H9 (cell line): ENCODE measurements around the gene DUSP10. TPM values are rescaled to one million over a fixed set of nuclear protein-coding genes. Genes with fewer than 3 reads are reported as not detected.

Experiments
- DNase-seq: peaks from one replicate; pipeline ENCODE4 v3.0.0-alpha.2; 2017
- H2AFZ ChIP-seq: one replicate; pipeline ENCODE4 v1.6.1; 2013; ENCODE audit warnings: mild to moderate bottlenecking, low read length, control low read depth, moderate library complexity
- H2AK5ac ChIP-seq: 2 replicates; pipeline ENCODE4 v1.6.1; 2013; ENCODE audit warnings: low read length, control low read depth, mixed read lengths; ENCODE audit not compliant: insufficient read length
- H2BK120ac ChIP-seq: one replicate; pipeline ENCODE4 v1.6.1; 2013; ENCODE audit warnings: low read depth, mild to moderate bottlenecking, low read length, control low read depth, inconsistent platforms; ENCODE audit not compliant: poor library complexity, severe bottlenecking
- H2BK12ac ChIP-seq: 2 replicates; pipeline ENCODE4 v1.6.1; 2013; ENCODE audit warnings: low read length, control low read depth, mixed read lengths, low read depth; ENCODE audit not compliant: insufficient read length
- H2BK15ac ChIP-seq: 2 replicates; pipeline ENCODE4 v1.6.1; 2013; ENCODE audit warnings: low read depth, low read length, control low read depth
- H2BK20ac ChIP-seq: one replicate; pipeline ENCODE4 v1.6.1; 2013; ENCODE audit warnings: low read depth, mild to moderate bottlenecking, low read length, control low read depth, inconsistent platforms; ENCODE audit not compliant: poor library complexity, severe bottlenecking
- H2BK5ac ChIP-seq: 2 replicates; pipeline ENCODE4 v1.6.1; 2013; ENCODE audit warnings: low read length, control low read depth, mixed read lengths; ENCODE audit not compliant: insufficient read length
- H3K14ac ChIP-seq: 2 replicates; pipeline ENCODE4 v1.6.1; 2013; ENCODE audit warnings: low read length, control low read depth; ENCODE audit not compliant: insufficient read depth
- H3K18ac ChIP-seq: 2 replicates; pipeline ENCODE4 v1.6.1; 2013; ENCODE audit warnings: low read depth, mild to moderate bottlenecking, mixed read lengths, low read length, control low read depth; ENCODE audit not compliant: insufficient read length
- H3K23ac ChIP-seq: 2 replicates; pipeline ENCODE4 v1.6.1; 2013; ENCODE audit warnings: low read length, control low read depth, mixed read lengths, low read depth; ENCODE audit not compliant: insufficient read length
- H3K23me2 ChIP-seq: 2 replicates; pipeline ENCODE4 v1.6.1; 2013; ENCODE audit warnings: low read depth, mild to moderate bottlenecking, mixed read lengths, low read length, control low read depth; ENCODE audit not compliant: insufficient read length, poor library complexity, severe bottlenecking
- H3K27ac ChIP-seq: 2 replicates; pipeline ENCODE4 v1.5.1; 2013; ENCODE audit warnings: low read length, control low read depth, mixed read lengths, low read depth; ENCODE audit not compliant: insufficient read length
- H3K27me3 ChIP-seq: 2 replicates; pipeline ENCODE4 v1.6.1; 2013; ENCODE audit warnings: low read length, control low read depth, inconsistent platforms; ENCODE audit not compliant: insufficient read depth
- H3K4ac ChIP-seq: 2 replicates; pipeline ENCODE4 v1.6.1; 2013; ENCODE audit warnings: low read depth, mild to moderate bottlenecking, control low read depth, inconsistent platforms, low read length, moderate library complexity
- H3K4me1 ChIP-seq: 2 replicates; pipeline ENCODE4 v1.6.1; 2013; ENCODE audit warnings: low read length, control low read depth, inconsistent platforms; ENCODE audit not compliant: insufficient read depth
- H3K4me2 ChIP-seq: 2 replicates; pipeline ENCODE4 v1.6.1; 2013; ENCODE audit warnings: low read length, control low read depth, mixed read lengths; ENCODE audit not compliant: insufficient read length, insufficient read depth
- H3K56ac ChIP-seq: 2 replicates; pipeline ENCODE4 v1.6.1; 2013; ENCODE audit warnings: low read depth, mild to moderate bottlenecking, mixed read lengths, low read length, control low read depth; ENCODE audit not compliant: insufficient read length
- H3K79me1 ChIP-seq: 2 replicates; pipeline ENCODE4 v1.6.1; 2013; ENCODE audit warnings: low read depth, mild to moderate bottlenecking, moderate library complexity, low read length, control low read depth, inconsistent platforms; ENCODE audit not compliant: insufficient read depth, poor library complexity, severe bottlenecking
- H3K79me2 ChIP-seq: 2 replicates; pipeline ENCODE4 v1.6.1; 2013; ENCODE audit warnings: low read length, control low read depth, inconsistent platforms; ENCODE audit not compliant: insufficient read depth
- H3K9ac ChIP-seq: 2 replicates; pipeline ENCODE4 v1.6.1; 2013; ENCODE audit warnings: low read length, control low read depth, mixed read lengths; ENCODE audit not compliant: insufficient read length; ENCODE audit errors: extremely low read depth
- H3K9me3 ChIP-seq: one replicate; pipeline ENCODE4 v1.6.1; 2013; ENCODE audit warnings: low read depth, low read length, inconsistent platforms; ENCODE audit not compliant: control insufficient read depth
- H3T11ph ChIP-seq: one replicate; pipeline ENCODE4 v1.6.1; 2013; ENCODE audit warnings: mild to moderate bottlenecking, low read length, control low read depth, inconsistent platforms
- H4K20me1 ChIP-seq: one replicate; pipeline ENCODE4 v1.6.1; 2013; ENCODE audit not compliant: control insufficient read depth, insufficient read length, insufficient read depth
- H4K5ac ChIP-seq: 2 replicates; pipeline ENCODE4 v1.6.1; 2013; ENCODE audit warnings: low read depth, mild to moderate bottlenecking, mixed read lengths, low read length, control low read depth; ENCODE audit not compliant: insufficient read length
- H4K8ac ChIP-seq: replicated peaks from 2 replicates; pipeline ENCODE4 v1.6.1; 2013; ENCODE audit warnings: low read length, control low read depth, mixed read lengths, low read depth; ENCODE audit not compliant: insufficient read length
- H4K91ac ChIP-seq: 2 replicates; pipeline ENCODE4 v1.6.1; 2013; ENCODE audit warnings: low read depth, mild to moderate bottlenecking, moderate library complexity, mixed read lengths, low read length, control low read depth; ENCODE audit not compliant: insufficient read length
- H3K27ac Mint-ChIP-seq, 3 experiments: 2 replicates in 2 of 3; 3 replicates in 1 of 3; pipeline ENCODE4 v1.8.0; 2020 to 2021; ENCODE audit warnings: mixed read lengths in 3 of 3, mild to moderate bottlenecking in 1 of 3, moderate library complexity in 1 of 3
- H3K27me3 Mint-ChIP-seq: 2 replicates; pipeline ENCODE4 v1.8.0; 2021; ENCODE audit warnings: low read depth, mild to moderate bottlenecking, moderate library complexity, mixed read lengths
- H3K36me3 Mint-ChIP-seq, 3 experiments: 2 replicates in 2 of 3; 3 replicates in 1 of 3; pipeline ENCODE4 v1.8.0; 2020 to 2021; ENCODE audit warnings: low read depth in 3 of 3, mixed read lengths in 3 of 3; ENCODE audit not compliant: insufficient read depth in 1 of 3
- H3K4me1 Mint-ChIP-seq, 2 experiments: 2 replicates each; pipeline ENCODE4 v1.8.0; 2020; ENCODE audit warnings: mixed read lengths in 2 of 2
- H3K4me3 Mint-ChIP-seq, 2 experiments: 2 replicates in 1 of 2; 3 replicates in 1 of 2; pipeline ENCODE4 v1.8.0; 2020 to 2021; ENCODE audit warnings: mild to moderate bottlenecking in 2 of 2, mixed read lengths in 2 of 2, moderate library complexity in 1 of 2
- H3K9me3 Mint-ChIP-seq, 2 experiments: 2 replicates in 1 of 2; 3 replicates in 1 of 2; pipeline ENCODE4 v1.8.0; 2020; ENCODE audit warnings: mild to moderate bottlenecking in 2 of 2, mixed read lengths in 2 of 2, moderate library complexity in 1 of 2
- CTCF ChIP-seq: fragments of 200-600 bp; sonication (generic); conservative IDR thresholded peaks from 3 replicates; pipeline ENCODE4 v1.8.0; 2021; ENCODE audit warnings: antibody characterized with exemption, mild to moderate bottlenecking
- WGBS: extraction: QIAGEN DNeasy Blood & Tissue Kit; methylation state at CpG from one replicate; pipeline ENCODE4 v1.1.7; 2013; ENCODE audit warnings: missing lambda C conversion rate, low lambda C conversion rate, mixed read lengths; ENCODE audit not compliant: insufficient read length; ENCODE audit errors: extremely low coverage; 5-methylcytosine and 5-hydroxymethylcytosine counted together
- total RNA-seq: library from RNA; stranded (reverse); gene quantifications from 2 replicates; pipeline ENCODE4 v1.2.1, GENCODE V29; 2021

DUSP10 gene
- total RNA-seq, 1 experiment from 2014 or later, result 2.0 TPM

DNA sequence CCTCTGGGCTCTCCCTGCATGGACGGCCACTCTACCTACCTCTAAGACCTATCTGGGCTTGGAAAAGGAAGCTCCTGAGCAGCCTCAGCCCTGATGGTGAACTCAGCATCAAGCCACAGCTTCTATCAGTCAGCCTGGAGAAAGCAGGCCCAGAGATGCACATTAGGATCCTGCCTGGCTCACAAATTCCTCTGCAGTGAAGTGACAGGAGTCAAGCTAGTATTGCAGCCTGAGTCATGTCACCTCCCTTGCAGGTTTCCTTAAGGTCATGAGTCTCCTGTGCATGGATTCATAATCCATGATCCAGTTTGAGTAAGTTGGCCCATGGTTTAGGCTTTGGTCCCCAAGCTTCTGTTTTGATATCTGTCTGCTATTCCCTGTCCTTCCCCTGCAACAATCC, 37.9 kb upstream of the DUSP10 start:
- no peak overlapping the region for H2BK15ac ChIP-seq
- H3K9me3 ChIP-seq, result no peaks in the 10 kb centered on the region
- H2BK120ac ChIP-seq, result no peak overlapping the region
- no peak overlapping the region for H3K9ac ChIP-seq
- H2AFZ ChIP-seq, result no peak overlapping the region
- no peak overlapping the region for H2BK12ac ChIP-seq
- no peaks in the 10 kb centered on the region for H3K79me2 ChIP-seq
- H3K36me3 Mint-ChIP-seq, result no peaks in the 10 kb centered on the region; a peak in 1 of 7 replicates
- no peak overlapping the region for H3K23ac ChIP-seq
- no peaks in the 10 kb centered on the region for H3K4me1 ChIP-seq
- H3K9me3 Mint-ChIP-seq, result no peaks in the 10 kb centered on the region
- H3K18ac ChIP-seq, result no peak overlapping the region
- H4K8ac ChIP-seq, result no peak overlapping the region
- no peak overlapping the region for H3K4me3 Mint-ChIP-seq
- no peak for TF ChIP-seq CTCF
- H3K27ac ChIP-seq, result no peak overlapping the region
- no peak overlapping the region for H4K5ac ChIP-seq
- no peak overlapping the region for H3K4ac ChIP-seq
- H3T11ph ChIP-seq, result no peak overlapping the region
- H3K14ac ChIP-seq, result no peak overlapping the region; the same call in 1 of the 2 replicates
- no peaks in the 10 kb centered on the region for H3K27me3 Mint-ChIP-seq
- H2BK20ac ChIP-seq, result no peak overlapping the region
- H2BK5ac ChIP-seq, result no peak overlapping the region
- no peak overlapping the region for H3K27ac Mint-ChIP-seq
- no CpG with 5 or more reads among the region's 1 CpG for WGBS
- no peak overlapping the region for H3K4me2 ChIP-seq
- H4K91ac ChIP-seq, result no peak overlapping the region
- H3K79me1 ChIP-seq, result no peaks in the 10 kb centered on the region
- no peaks in the 10 kb centered on the region for H4K20me1 ChIP-seq
- DNase-seq, result no peak
- H3K56ac ChIP-seq, result no peak overlapping the region
- no peaks in the 10 kb centered on the region for H3K23me2 ChIP-seq
- H2AK5ac ChIP-seq, result no peak overlapping the region
- H3K27me3 ChIP-seq, result no peaks in the 10 kb centered on the region
- H3K4me1 Mint-ChIP-seq, result peaks cover 14 to 22% of the 10 kb centered on the region in 2 experiments
